Measurements from ENCODE around the gene TBC1D12.

DNA sequence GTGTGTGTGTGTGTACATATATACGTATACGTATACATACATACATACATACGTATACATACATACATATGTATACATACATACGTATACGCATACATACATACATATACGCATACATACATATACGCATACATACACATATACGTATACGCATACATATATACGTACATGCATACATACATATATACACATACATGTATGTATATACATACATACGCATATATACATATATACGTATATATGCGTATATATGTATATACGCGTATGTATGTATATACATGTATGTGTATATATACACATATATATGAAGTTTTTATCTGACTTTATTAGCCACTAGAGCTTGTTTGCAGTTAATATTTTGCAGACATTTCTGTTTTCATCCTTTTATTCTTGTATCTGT, 63.3 kb downstream of the TBC1D12 start:
- no peak for TF ChIP-seq CTCF (IDR thresholded peaks at IDR 0.05; ENCODE audit: low read depth, low read length, poor library complexity, severe bottlenecking)
- TF ChIP-seq EZH2phosphoT487 (IDR thresholded peaks at IDR 0.05; ENCODE audit: borderline replicate concordance, low read length) = no peak
